Thoracic aorta (tissue), 2 donors: ENCODE measurements around the gene TIMM21. TPM values are rescaled to one million over a fixed set of nuclear protein-coding genes. Genes with fewer than 3 reads are reported as not detected.

Experiments
- ATAC-seq: fragments of 150-250 bp; one replicate; pipeline ENCODE4 v1.8.0; 2017; ENCODE audit warnings: low read depth; ENCODE audit not compliant: insufficient number of reproducible peaks, low FRiP score
- DNase-seq: peaks from one replicate; pipeline ENCODE4 v3.0.0-alpha.2; 2020; ENCODE audit warnings: low spot score
- H3K27ac ChIP-seq, 2 donors: fragments of 200-600 bp; sonication (generic); 1 replicate in 1 of 2; 2 replicates in 1 of 2; pipeline ENCODE4 v1.5.1; 2016; ENCODE audit warnings: mild to moderate bottlenecking in 2 of 2, moderate library complexity in 2 of 2
- H3K27me3 ChIP-seq: fragments of 200-600 bp; sonication (generic); replicated peaks from 2 replicates; pipeline ENCODE4 v1.6.0; 2016; ENCODE audit warnings: mild to moderate bottlenecking; ENCODE audit not compliant: insufficient read depth
- H3K36me3 ChIP-seq: fragments of 200-600 bp; sonication (generic); one replicate; pipeline ENCODE4 v1.5.1; 2016
- H3K4me1 ChIP-seq, 2 donors: fragments of 200-600 bp; sonication (generic); 1 replicate in 1 of 2; 2 replicates in 1 of 2; pipeline versions ENCODE4 v1.5.1 to v1.6.0; 2016; ENCODE audit warnings: low read depth in 2 of 2, mild to moderate bottlenecking in 1 of 2; ENCODE audit not compliant: control insufficient read depth in 1 of 2
- H3K4me3 ChIP-seq: fragments of 200-600 bp; sonication (generic); 2 replicates; pipeline ENCODE4 v1.5.1; 2016; ENCODE audit warnings: mild to moderate bottlenecking
- H3K9me3 ChIP-seq: fragments of 200-600 bp; sonication (generic); 2 replicates; pipeline ENCODE4 v1.5.1; 2016
- CTCF ChIP-seq: fragments of 200-600 bp; sonication (generic); IDR thresholded peaks from one replicate; pipeline ENCODE4 v1.5.1; 2019; ENCODE audit warnings: antibody characterized with exemption
- total RNA-seq, 2 donors: library from RNA; depleted of rRNA; stranded (reverse); fragments of >200 nt; gene quantifications; one replicate each; pipeline versions ENCODE4 v1.1.0 to v1.2.3, GENCODE V29; 2016

TIMM21 gene
- total RNA-seq, 2 donors from 2014 or later: 14.5 to 34.5 TPM

GRCh38 chr18:74163019-74163660 lies 14.8 kb downstream of the TIMM21 start:
- Histone ChIP-seq H3K27me3 (no peaks in the 10 kb centered on the region), H3K9me3 (no peaks in the 10 kb centered on the region), H3K36me3 (peaks cover 11% of the 10 kb centered on the region), H3K4me3 (no peak overlapping the region), H3K4me1 (no peaks in the 10 kb centered on the region), H3K27ac (no peak overlapping the region)
- ATAC-seq (no peak), DNase-seq (no peak)
- no peak for TF ChIP-seq CTCF

DNA sequence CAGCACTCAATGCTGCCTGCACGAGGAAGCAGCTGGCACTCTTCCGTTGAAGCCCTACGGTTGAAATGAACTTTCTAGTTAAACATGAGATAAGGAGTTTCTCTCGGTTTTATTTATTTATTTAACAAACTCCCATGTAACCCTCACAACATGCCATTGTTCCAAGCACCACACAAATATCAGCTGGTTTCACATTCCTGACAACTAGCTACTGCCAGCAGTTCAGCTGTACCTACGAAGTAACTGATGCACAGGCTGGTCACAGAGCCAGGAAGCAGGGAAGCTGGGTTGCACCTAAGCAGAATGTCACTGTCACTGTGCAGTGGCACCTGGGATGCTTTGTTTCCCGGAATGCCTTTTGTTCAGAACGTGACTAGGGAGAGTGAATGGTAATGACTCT lies 18.1 kb downstream of the TIMM21 start:
- ATAC-seq (no peak), DNase-seq (no peak)
- Histone ChIP-seq H3K36me3 (no peaks in the 10 kb centered on the region), H3K4me1 (no peaks in the 10 kb centered on the region), H3K27ac (no peak overlapping the region), H3K9me3 (no peaks in the 10 kb centered on the region), H3K4me3 (no peak overlapping the region), H3K27me3 (no peaks in the 10 kb centered on the region)
- TF ChIP-seq CTCF: no peak

GRCh38 chr18:74171910-74172606 lies 23.7 kb downstream of the TIMM21 start:
- Histone ChIP-seq H3K27me3 (no peaks in the 10 kb centered on the region), H3K27ac (no peak overlapping the region), H3K9me3 (no peaks in the 10 kb centered on the region), H3K4me3 (no peak overlapping the region), H3K4me1 (no peaks in the 10 kb centered on the region), H3K36me3 (no peaks in the 10 kb centered on the region)
- ATAC-seq (no peak), DNase-seq (no peak)
- TF ChIP-seq CTCF: no peak

DNA sequence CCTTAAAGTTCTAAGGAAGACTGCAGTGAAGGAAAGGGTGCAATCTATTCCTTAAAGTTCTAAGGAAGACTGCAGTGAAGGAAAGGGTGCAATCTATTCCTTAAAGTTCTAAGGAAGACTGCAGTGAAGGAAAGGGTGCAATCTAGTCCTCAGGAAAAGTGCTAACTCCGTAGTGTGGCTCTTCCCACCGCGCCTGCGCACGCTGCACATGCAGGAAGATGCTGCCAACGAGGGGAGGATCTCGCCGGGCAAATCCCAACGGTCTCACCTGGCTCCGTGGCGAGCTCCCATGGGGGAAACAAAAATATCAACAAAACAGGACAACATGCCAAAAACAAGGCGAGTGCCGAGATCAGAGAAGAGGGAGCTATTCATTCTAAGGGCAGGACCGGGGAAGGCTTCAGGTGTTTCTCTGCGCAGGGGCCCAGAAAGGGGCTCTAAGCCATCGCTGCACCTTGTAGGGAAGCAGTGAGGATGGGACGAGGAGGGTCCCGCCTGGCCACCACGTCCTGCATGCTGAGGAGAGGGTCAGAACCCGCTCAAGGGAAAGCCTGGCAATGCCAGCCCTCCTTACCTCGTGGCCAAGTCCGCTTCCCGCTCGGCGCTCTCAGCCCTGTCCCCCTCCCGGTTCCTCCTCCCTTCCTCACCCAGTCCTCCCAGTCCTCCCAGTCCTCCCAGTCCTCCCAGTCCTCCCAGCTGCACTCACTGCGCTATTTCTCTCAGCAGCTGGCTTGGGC lies 24.5 kb downstream of the TIMM21 start:
- Histone ChIP-seq H3K27ac (no peak overlapping the region), H3K4me3 (no peak overlapping the region), H3K36me3 (no peaks in the 10 kb centered on the region), H3K9me3 (no peaks in the 10 kb centered on the region), H3K4me1 (no peaks in the 10 kb centered on the region), H3K27me3 (no peaks in the 10 kb centered on the region)
- no peak for ATAC-seq
- DNase-seq: no peak
- TF ChIP-seq CTCF: no peak

GRCh38 chr18:74173434-74173750 lies 25.1 kb downstream of the TIMM21 start:
- ATAC-seq: no peak
- H3K27me3 ChIP-seq: no peaks in the 10 kb centered on the region
- no peak for DNase-seq
- no peak overlapping the region for H3K27ac ChIP-seq
- H3K4me3 ChIP-seq: no peak overlapping the region
- H3K4me1 ChIP-seq: no peaks in the 10 kb centered on the region
- no peak for TF ChIP-seq CTCF
- H3K9me3 ChIP-seq: no peaks in the 10 kb centered on the region
- H3K36me3 ChIP-seq: no peaks in the 10 kb centered on the region
